Liver (tissue), 9 donors: ENCODE measurements around the gene TM7SF2. TPM values are rescaled to one million over a fixed set of nuclear protein-coding genes. Genes with fewer than 3 reads are reported as not detected.
A peak's percentile ranks its signal among the peaks of the same experiment; 100 is the strongest.

ENCODE experiments used
- DNase-seq: peaks from one replicate; pipeline ENCODE4 v3.0.0-alpha.2; 2017; ENCODE audit warnings: low spot score
- H3K27ac ChIP-seq, 2 donors: one replicate each; pipeline ENCODE4 v1.7.0; 2013; ENCODE audit warnings: inconsistent platforms in 2 of 2, low read length in 2 of 2, control low read depth in 1 of 2, low read depth in 1 of 2, mild to moderate bottlenecking in 1 of 2
- H3K27me3 ChIP-seq, 4 donors: one replicate each; pipeline versions ENCODE4 v1.6.1 to v1.7.0; 2013; ENCODE audit warnings: low read length in 3 of 4, inconsistent platforms in 1 of 4, mild to moderate bottlenecking in 1 of 4, moderate library complexity in 1 of 4; ENCODE audit not compliant: control insufficient read depth in 4 of 4, insufficient read depth in 4 of 4
- H3K36me3 ChIP-seq, 4 donors: one replicate each; pipeline versions ENCODE4 v1.6.1 to v1.7.0; 2013; ENCODE audit warnings: low read length in 3 of 4, mild to moderate bottlenecking in 3 of 4, low read depth in 1 of 4, moderate library complexity in 1 of 4; ENCODE audit not compliant: control insufficient read depth in 4 of 4, insufficient read depth in 3 of 4
- H3K4me1 ChIP-seq, 4 donors: one replicate each; pipeline versions ENCODE4 v1.6.1 to v1.7.0; 2013; ENCODE audit warnings: low read length in 3 of 4, mild to moderate bottlenecking in 3 of 4, moderate library complexity in 1 of 4; ENCODE audit not compliant: control insufficient read depth in 4 of 4, insufficient read depth in 4 of 4
- H3K4me3 ChIP-seq, 3 donors: one replicate each; pipeline versions ENCODE4 v1.6.1 to v1.7.0; 2013; ENCODE audit warnings: low read length in 3 of 3, control low read depth in 1 of 3, low read depth in 1 of 3, mild to moderate bottlenecking in 1 of 3
- H3K9ac ChIP-seq, 2 donors: one replicate each; pipeline ENCODE4 v1.7.0; 2013; ENCODE audit warnings: low read length in 2 of 2, mild to moderate bottlenecking in 2 of 2, moderate library complexity in 2 of 2, control low read depth in 1 of 2, low read depth in 1 of 2
- H3K9me3 ChIP-seq, 4 donors: one replicate each; pipeline versions ENCODE4 v1.6.1 to v1.7.0; 2013; ENCODE audit warnings: low read length in 3 of 4; ENCODE audit not compliant: control insufficient read depth in 4 of 4
- ATF3 ChIP-seq: IDR thresholded peaks from 2 replicates; pipeline ENCODE4 v1.6.1; 2016; ENCODE audit warnings: antibody characterized with exemption
- EGR1 ChIP-seq, 2 donors: IDR thresholded peaks; 2 replicates each; pipeline ENCODE4 v1.6.1; 2016 to 2018; ENCODE audit warnings: antibody characterized with exemption in 2 of 2, low read depth in 2 of 2
- FOXA1 ChIP-seq: IDR thresholded peaks from 2 replicates; pipeline ENCODE4 v1.6.1; 2016; ENCODE audit warnings: antibody characterized with exemption
- FOXA2 ChIP-seq: IDR thresholded peaks from 2 replicates; pipeline ENCODE4 v1.6.1; 2016; ENCODE audit warnings: antibody characterized with exemption
- GABPA ChIP-seq, 2 donors: IDR thresholded peaks in 1 of 2; conservative IDR thresholded peaks in 1 of 2; 2 replicates each; pipeline ENCODE4 v1.6.1; 2016; ENCODE audit warnings: antibody characterized with exemption in 2 of 2, mild to moderate bottlenecking in 1 of 2, moderate library complexity in 1 of 2
- HNF4A ChIP-seq, 2 donors: conservative IDR thresholded peaks; 2 replicates each; pipeline ENCODE4 v1.6.1; 2016; ENCODE audit warnings: antibody characterized with exemption in 2 of 2, mild to moderate bottlenecking in 2 of 2
- HNF4G ChIP-seq: IDR thresholded peaks from 2 replicates; pipeline ENCODE4 v1.6.1; 2016; ENCODE audit warnings: antibody characterized with exemption
- JUND ChIP-seq, 2 donors: IDR thresholded peaks; 2 replicates each; pipeline ENCODE4 v1.6.1; 2016; ENCODE audit warnings: antibody characterized with exemption in 2 of 2
- NR2F2 ChIP-seq: IDR thresholded peaks from 2 replicates; pipeline ENCODE4 v1.6.1; 2016; ENCODE audit warnings: antibody characterized with exemption
- RAD21 ChIP-seq, 2 donors: IDR thresholded peaks; 2 replicates each; pipeline ENCODE4 v1.6.1; 2016; ENCODE audit warnings: antibody characterized with exemption in 2 of 2, mild to moderate bottlenecking in 2 of 2
- REST ChIP-seq: IDR thresholded peaks from 2 replicates; pipeline ENCODE4 v1.6.1; 2016; ENCODE audit warnings: antibody characterized with exemption, mild to moderate bottlenecking
- RXRA ChIP-seq, 2 donors: IDR thresholded peaks; 2 replicates each; pipeline ENCODE4 v1.6.1; 2017 to 2018; ENCODE audit warnings: antibody characterized with exemption in 2 of 2, mild to moderate bottlenecking in 1 of 2
- SP1 ChIP-seq: IDR thresholded peaks from 2 replicates; pipeline ENCODE4 v1.6.1; 2018; ENCODE audit warnings: antibody characterized with exemption, mild to moderate bottlenecking
- TAF1 ChIP-seq: conservative IDR thresholded peaks from 2 replicates; pipeline ENCODE4 v1.6.1; 2016; ENCODE audit warnings: antibody characterized with exemption, mild to moderate bottlenecking
- YY1 ChIP-seq: IDR thresholded peaks from 2 replicates; pipeline ENCODE4 v1.6.1; 2016; ENCODE audit warnings: antibody characterized with exemption, mild to moderate bottlenecking
- ZBTB33 ChIP-seq: IDR thresholded peaks from 2 replicates; pipeline ENCODE4 v1.6.1; 2016; ENCODE audit warnings: antibody characterized with exemption
- WGBS: extraction: QIAGEN DNeasy Blood & Tissue Kit; methylation state at CpG from one replicate; pipeline ENCODE4 v1.1.7; 2013; 5-methylcytosine and 5-hydroxymethylcytosine counted together
- polyA plus RNA-seq, 2 donors: library from polyadenylated mRNA; stranded (reverse) in 1 of 2; unstranded in 1 of 2; fragments of 200-250 nt in 1 of 2; fragments of >200 nt in 1 of 2; fragmentation: Nextera tagmentation in 1 of 2; extraction: Ambion mirVana in 1 of 2; gene quantifications; one replicate each; pipeline versions ENCODE4 v1.2.1 to v1.2.3, GENCODE V29; 2013 to 2015
- total RNA-seq, 2 donors: library from RNA; depleted of rRNA; stranded (reverse); fragments of >200 nt; gene quantifications; one replicate each; pipeline ENCODE4 v1.2.3, GENCODE V29; 2014
- TF ChIP-seq, protein P1 (sequence below): IDR thresholded peaks from 2 replicates; pipeline ENCODE4 v1.6.1; 2016; ENCODE audit warnings: antibody characterized with exemption
- donor health status: healthy.
- donor health status: healthy.
- donor health status: healthy.
- donor health status: healthy.
- donor health status: healthy.

TM7SF2 gene
- total and polyA plus RNA-seq, 4 donors: 39.0 to 337 (median 89.1) TPM

DNA sequence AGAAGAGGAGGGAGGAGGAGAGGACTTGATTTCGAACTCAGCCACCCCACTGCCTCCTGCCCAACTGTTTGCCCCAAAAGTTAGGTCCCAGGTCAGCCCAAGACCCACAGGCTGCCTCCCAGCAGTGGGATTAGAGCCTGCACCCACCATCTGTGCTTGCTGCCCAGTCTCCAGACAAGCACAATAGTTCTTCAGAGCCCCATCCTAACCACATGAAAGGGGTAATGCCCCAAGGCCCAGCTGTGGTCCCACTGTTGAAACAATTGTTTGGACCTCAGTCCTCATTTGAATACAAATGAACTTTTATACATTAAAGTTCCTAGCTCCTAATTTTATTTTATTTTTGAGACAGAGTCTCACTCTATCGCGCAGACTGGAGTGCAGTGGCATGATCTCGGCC is 21.0 kb upstream of the TM7SF2 start:
- H3K4me1 ChIP-seq: peaks cover 0 to 4% (median 2%) of the 10 kb centered on the region in 4 donors
- 98% methylated on average over 4 of the region's 4 CpGs for WGBS
- DNase-seq: no peak

GRCh38 chr11:65095427-65095826 is 16.2 kb upstream of the TM7SF2 start:
- Histone ChIP-seq H3K9me3 (no peaks in the 10 kb centered on the region), H3K9ac (no peak overlapping the region), H3K27ac (no peak overlapping the region), H3K4me3 (no peak overlapping the region), H3K4me1 (peaks cover 2 to 15% (median 12%) of the 10 kb centered on the region in 4 donors), H3K27me3 (no peaks in the 10 kb centered on the region), H3K36me3 (peaks cover 0 to 6% (median 0%) of the 10 kb centered on the region in 4 donors)
- TF ChIP-seq REST (no peak), ZBTB33 (no peak), RAD21 (IDR thresholded peaks at IDR 0.05) (no peak), YY1 (no peak), HNF4G (no peak), GABPA (IDR thresholded peaks at IDR 0.05 in 1 of 2, conservative IDR thresholded peaks at IDR 0.05 in 1 of 2) (no peak), JUND (IDR thresholded peaks at IDR 0.05) (no peak), SP1 (no peak), HNF4A (conservative IDR thresholded peaks at IDR 0.05) (no peak)
- DNase-seq: no peak
- 79% methylated on average over 22 of the region's 22 CpGs for WGBS

More for the DNA sequence above, 21.0 kb upstream of the TM7SF2 start:
- no peak for TF ChIP-seq HNF4G
- no peak for TF ChIP-seq YY1
- no peak for TF ChIP-seq JUND (IDR thresholded peaks at IDR 0.05)
- Histone ChIP-seq H3K27me3 (no peaks in the 10 kb centered on the region), H3K4me3 (no peak overlapping the region), H3K9ac (no peak overlapping the region), H3K27ac (no peak overlapping the region), H3K9me3 (no peaks in the 10 kb centered on the region), H3K36me3 (peaks cover 5 to 37% (median 12%) of the 10 kb centered on the region in 4 donors)

- Histone ChIP-seq H3K9ac (peak within 1 kb of the TSS; percentile 31 to 55), H3K27me3 (no peaks in the 10 kb centered on the region), H3K9me3 (no peaks in the 10 kb centered on the region), H3K36me3 (peaks cover 0 to 6% (median 0%) of the 10 kb centered on the region in 4 donors), H3K27ac (peak within 1 kb of the TSS; percentile 82 to 88), H3K4me3 (peak within 1 kb of the TSS; percentile 72 to 85 (median 80)), H3K4me1 (peaks cover 2 to 18% (median 17%) of the 10 kb centered on the region in 4 donors)
- WGBS: under 1% methylated on average over 52 of the region's 52 CpGs
- DNase-seq: peak; percentile 94
- peak in 1 of 2 donors; percentile 34 for TF ChIP-seq RAD21 (IDR thresholded peaks at IDR 0.05)
- peak; percentile 21 to 31 for TF ChIP-seq EGR1 (IDR thresholded peaks at IDR 0.05; ENCODE audit: low read depth in 2 of 2)
- peak; percentile 96 for TF ChIP-seq YY1
- TF ChIP-seq NR2F2: peak; percentile 62
- TF ChIP-seq HNF4A (conservative IDR thresholded peaks at IDR 0.05): peak; percentile 66 to 76
- peak; percentile 72 for TF ChIP-seq FOXA1
- TF ChIP-seq ATF3: peak; percentile 63
- peak; percentile 68 to 78 for TF ChIP-seq RXRA (IDR thresholded peaks at IDR 0.05)
- peak; percentile 41 for TF ChIP-seq FOXA2
- TF ChIP-seq SP1: peak; percentile 70
- TF ChIP-seq ZBTB33: peak; percentile 79
- TF ChIP-seq, protein P1, sequence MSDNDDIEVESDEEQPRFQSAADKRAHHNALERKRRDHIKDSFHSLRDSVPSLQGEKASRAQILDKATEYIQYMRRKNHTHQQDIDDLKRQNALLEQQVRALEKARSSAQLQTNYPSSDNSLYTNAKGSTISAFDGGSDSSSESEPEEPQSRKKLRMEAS: peak; percentile 78
- TF ChIP-seq GABPA (IDR thresholded peaks at IDR 0.05 in 1 of 2, conservative IDR thresholded peaks at IDR 0.05 in 1 of 2): peak; percentile 96 to 98
- peak; percentile 64 for TF ChIP-seq TAF1
- TF ChIP-seq HNF4G: peak; percentile 51
- TF ChIP-seq JUND (IDR thresholded peaks at IDR 0.05): peak in 1 of 2 donors; percentile 51
Measured at GRCh38 chr11:65095974-65096806, 15.5 kb upstream of the TM7SF2 start, which contains the start of gene VPS51. TSS of gene VPS51 (plus strand) at chr11:65096214. CDS start at chr11:65096251, 37 bp downstream.
